ENCODE data around the gene NKD2. TPM values are rescaled to one million over a fixed set of nuclear protein-coding genes. Genes with fewer than 3 reads are reported as not detected.

The NKD2 gene
- total and polyA plus RNA-seq, 2 of the 4 experiments (the other 2 are of a cell fraction) = not detected

DNA sequence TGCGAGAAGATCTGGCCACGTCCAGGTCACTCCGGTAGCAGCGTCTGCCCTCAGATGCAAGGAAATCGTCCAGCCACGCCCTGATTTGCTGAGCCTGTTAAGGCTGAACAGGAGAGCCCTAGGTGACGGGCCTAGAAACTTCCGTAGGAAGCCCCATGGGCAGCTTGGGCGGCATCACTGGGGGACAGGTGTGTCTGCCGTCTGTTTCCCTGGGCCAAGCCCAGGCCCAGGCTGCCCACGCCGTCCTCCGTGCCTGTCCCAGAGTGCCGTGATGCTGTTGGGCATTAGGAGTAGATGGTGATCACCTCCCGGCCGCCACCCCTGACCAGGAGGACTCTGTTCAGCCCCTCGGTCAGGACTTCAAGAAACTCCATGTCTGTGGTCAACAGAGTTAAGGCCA is 43.5 kb downstream of the NKD2 start:
- Histone ChIP-seq H2BK120ac (ENCODE audit: low read depth, low read length) (no peak overlapping the region), H3K79me1 (ENCODE audit: low read depth in 1 of 2, low read length in 2 of 2) (no peaks in the 10 kb centered on the region), H2AK5ac (ENCODE audit: low read depth, low read length) (no peak overlapping the region), H3K4me1 (ENCODE audit: control insufficient read depth, insufficient read depth, low read length) (no peaks in the 10 kb centered on the region), H3K14ac (replicated peaks; ENCODE audit: low read depth, low read length) (no peak overlapping the region), H3K9me3 (ENCODE audit: control insufficient read depth, insufficient read depth, low read length) (no peaks in the 10 kb centered on the region), H3K18ac (ENCODE audit: low read depth, low read length) (no peak overlapping the region), H3K27ac (ENCODE audit: insufficient read depth, low read length) (no peak overlapping the region), H3K23ac (ENCODE audit: low read depth, low read length) (no peak overlapping the region), H3K36me3 (ENCODE audit: control insufficient read depth, insufficient read depth, low read length) (peaks cover 17% of the 10 kb centered on the region), H2BK5ac (ENCODE audit: low read depth, low read length, poor library complexity, severe bottlenecking) (no peak overlapping the region), H4K91ac (ENCODE audit: insufficient read depth, low read depth, low read length) (no peak overlapping the region), H3K27me3 (ENCODE audit: control insufficient read depth, insufficient read depth, low read length) (no peaks in the 10 kb centered on the region), H2AFZ (replicated peaks; ENCODE audit: low read length, poor library complexity) (no peak overlapping the region), H2AK9ac (replicated peaks; ENCODE audit: low read depth, low read length, poor library complexity) (no peak overlapping the region), H2BK15ac (ENCODE audit: low read depth, low read length) (no peak overlapping the region), H4K20me1 (ENCODE audit: insufficient read depth, low read length) (no peaks in the 10 kb centered on the region), H3K9ac (ENCODE audit: low read depth, low read length) (no peak overlapping the region), H3K56ac (ENCODE audit: extremely low read depth, insufficient read depth, low read length) (no peak overlapping the region), H4K8ac (ENCODE audit: low read depth in 2 of 2, low read length in 2 of 2) (no peak overlapping the region), H2BK20ac (ENCODE audit: low read depth, low read length) (no peak overlapping the region), H4K5ac (ENCODE audit: low read depth, low read length) (no peak overlapping the region), H3K4me3 (ENCODE audit: insufficient read depth, low read depth, low read length) (no peak overlapping the region), H3K9me1 (ENCODE audit: insufficient read depth, low read length) (no peaks in the 10 kb centered on the region), H3K4ac (ENCODE audit: low read depth, low read length) (no peak overlapping the region), H3K4me2 (ENCODE audit: low read depth, low read length) (no peak overlapping the region)
- intact Hi-C loops (cut with micrococcal nuclease) = no loop called here
- no TSS peak for BruUV-seq (replicated peaks)
- TF ChIP-seq CHD1 (IDR thresholded peaks at IDR 0.05; ENCODE audit: low read depth, low read length) (no peak), FOS (IDR thresholded peaks at IDR 0.05; ENCODE audit: low read depth, low read length) (no peak), BHLHE40 (IDR thresholded peaks at IDR 0.05; ENCODE audit: low read depth, low read length) (no peak), CEBPB (IDR thresholded peaks at IDR 0.05; ENCODE audit: low read depth, low read length) (no peak), NFE2L2 (IDR thresholded peaks at IDR 0.05; ENCODE audit: low read depth, low read length) (no peak), MAFK (IDR thresholded peaks at IDR 0.05; ENCODE audit: low read depth, low read length) (no peak)
- TF ChIP-seq, protein P1, sequence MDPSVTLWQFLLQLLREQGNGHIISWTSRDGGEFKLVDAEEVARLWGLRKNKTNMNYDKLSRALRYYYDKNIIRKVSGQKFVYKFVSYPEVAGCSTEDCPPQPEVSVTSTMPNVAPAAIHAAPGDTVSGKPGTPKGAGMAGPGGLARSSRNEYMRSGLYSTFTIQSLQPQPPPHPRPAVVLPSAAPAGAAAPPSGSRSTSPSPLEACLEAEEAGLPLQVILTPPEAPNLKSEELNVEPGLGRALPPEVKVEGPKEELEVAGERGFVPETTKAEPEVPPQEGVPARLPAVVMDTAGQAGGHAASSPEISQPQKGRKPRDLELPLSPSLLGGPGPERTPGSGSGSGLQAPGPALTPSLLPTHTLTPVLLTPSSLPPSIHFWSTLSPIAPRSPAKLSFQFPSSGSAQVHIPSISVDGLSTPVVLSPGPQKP (IDR thresholded peaks at IDR 0.05; ENCODE audit: borderline replicate concordance, low read depth, low read length) = no peak
- POLR2A ChIA-PET (ENCODE audit: unreplicated experiment) = no interaction called here
- no peak for ATAC-seq (ENCODE audit: low read depth)
- in situ Hi-C loops (cut with MboI; ENCODE audit: low sequenced_read_pairs) = no loop called here
- CTCF ChIA-PET = no interaction called here
- WGBS, 2 experiments (ENCODE audit: extremely low coverage in 2 of 2, insufficient read length in 1 of 2) = 98% methylated on average over 8 of the region's 17 CpGs; no CpG with 5 or more reads in 1 of the 2 experiments
- no peak for DNase-seq
- dilution Hi-C loops (cut with HindIII; ENCODE audit: low sequenced_read_pairs, unreplicated experiment) = no loop called here

All from IMR-90 (cell line).